Measurements from ENCODE around the gene CFHR2. TPM values are rescaled to one million over a fixed set of nuclear protein-coding genes. Genes with fewer than 3 reads are reported as not detected.
"Not testable (repeated sequence)": the region's sequence is repeated elsewhere in the genome, so short reads cannot be mapped to it uniquely, and the experiment has no call there.

CFHR2 gene
- total RNA-seq, 1 donor from 2014 or later, result not detected

DNA sequence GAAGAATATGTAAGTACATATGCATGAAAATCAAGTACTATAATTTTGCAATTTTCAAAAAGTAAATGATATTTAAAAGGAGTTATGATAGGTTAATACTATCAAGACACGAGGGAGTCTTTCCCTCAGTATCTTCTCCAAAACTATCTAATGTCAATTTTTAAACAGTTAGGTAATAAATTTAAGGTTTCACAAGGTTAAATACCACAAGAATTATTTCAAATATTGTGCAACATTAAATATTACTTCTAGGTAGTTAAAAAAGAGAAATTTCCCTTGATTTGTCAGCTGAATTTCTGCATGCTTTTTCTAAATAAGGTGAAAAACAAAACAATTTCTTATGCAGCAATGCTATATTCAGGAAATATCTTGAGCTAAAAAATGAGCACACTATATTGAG, 37.3 kb downstream of the CFHR2 start:
- no peaks in the 10 kb centered on the region for H3K79me2 ChIP-seq (ENCODE audit: insufficient read depth, low read length)
- DNase-seq (ENCODE audit: low read depth), result no peak
- no peaks in the 10 kb centered on the region for H3K36me3 Mint-ChIP-seq (ENCODE audit: low read depth, unreplicated experiment)
- no peaks in the 10 kb centered on the region for H3K4me1 ChIP-seq (ENCODE audit: insufficient read depth, low read length)
- no peak for TF ChIP-seq EZH2 (IDR thresholded peaks at IDR 0.05; ENCODE audit: insufficient read depth, low read length)
- TF ChIP-seq, protein P1, sequence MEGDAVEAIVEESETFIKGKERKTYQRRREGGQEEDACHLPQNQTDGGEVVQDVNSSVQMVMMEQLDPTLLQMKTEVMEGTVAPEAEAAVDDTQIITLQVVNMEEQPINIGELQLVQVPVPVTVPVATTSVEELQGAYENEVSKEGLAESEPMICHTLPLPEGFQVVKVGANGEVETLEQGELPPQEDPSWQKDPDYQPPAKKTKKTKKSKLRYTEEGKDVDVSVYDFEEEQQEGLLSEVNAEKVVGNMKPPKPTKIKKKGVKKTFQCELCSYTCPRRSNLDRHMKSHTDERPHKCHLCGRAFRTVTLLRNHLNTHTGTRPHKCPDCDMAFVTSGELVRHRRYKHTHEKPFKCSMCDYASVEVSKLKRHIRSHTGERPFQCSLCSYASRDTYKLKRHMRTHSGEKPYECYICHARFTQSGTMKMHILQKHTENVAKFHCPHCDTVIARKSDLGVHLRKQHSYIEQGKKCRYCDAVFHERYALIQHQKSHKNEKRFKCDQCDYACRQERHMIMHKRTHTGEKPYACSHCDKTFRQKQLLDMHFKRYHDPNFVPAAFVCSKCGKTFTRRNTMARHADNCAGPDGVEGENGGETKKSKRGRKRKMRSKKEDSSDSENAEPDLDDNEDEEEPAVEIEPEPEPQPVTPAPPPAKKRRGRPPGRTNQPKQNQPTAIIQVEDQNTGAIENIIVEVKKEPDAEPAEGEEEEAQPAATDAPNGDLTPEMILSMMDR (IDR thresholded peaks at IDR 0.05; ENCODE audit: insufficient read depth, low read depth, low read length), result no peak
- H3K4me3 Mint-ChIP-seq (ENCODE audit: unreplicated experiment), result no peak overlapping the region
- H4K20me1 ChIP-seq (ENCODE audit: insufficient read depth, low read length), result no peaks in the 10 kb centered on the region
- no peak overlapping the region for H3K4me3 ChIP-seq (ENCODE audit: insufficient read depth, low read depth, low read length)
- no peak overlapping the region for H3K27ac ChIP-seq (ENCODE audit: low read depth, low read length)
- H3K9ac ChIP-seq (ENCODE audit: low read length), result no peak overlapping the region
- no peak overlapping the region for H3K27ac Mint-ChIP-seq (ENCODE audit: unreplicated experiment)
- H3K27me3 ChIP-seq (ENCODE audit: insufficient read depth, low read length), result no peaks in the 10 kb centered on the region
- H2AFZ ChIP-seq (ENCODE audit: low read depth, low read length), result no peak overlapping the region
- no peaks in the 10 kb centered on the region for H3K4me1 Mint-ChIP-seq (ENCODE audit: low read depth, unreplicated experiment)
- no peaks in the 10 kb centered on the region for H3K36me3 ChIP-seq (ENCODE audit: insufficient read depth, low read length)
- H3K27me3 Mint-ChIP-seq (ENCODE audit: low read depth, unreplicated experiment), result no peaks in the 10 kb centered on the region
- no peak overlapping the region for H3K4me2 ChIP-seq (ENCODE audit: low read length)
- no peaks in the 10 kb centered on the region for H3K9me3 Mint-ChIP-seq (ENCODE audit: unreplicated experiment)
- no peak for FAIRE-seq
- H3K9me3 ChIP-seq (ENCODE audit: insufficient read depth, low read depth, low read length), result no peaks in the 10 kb centered on the region

DNA sequence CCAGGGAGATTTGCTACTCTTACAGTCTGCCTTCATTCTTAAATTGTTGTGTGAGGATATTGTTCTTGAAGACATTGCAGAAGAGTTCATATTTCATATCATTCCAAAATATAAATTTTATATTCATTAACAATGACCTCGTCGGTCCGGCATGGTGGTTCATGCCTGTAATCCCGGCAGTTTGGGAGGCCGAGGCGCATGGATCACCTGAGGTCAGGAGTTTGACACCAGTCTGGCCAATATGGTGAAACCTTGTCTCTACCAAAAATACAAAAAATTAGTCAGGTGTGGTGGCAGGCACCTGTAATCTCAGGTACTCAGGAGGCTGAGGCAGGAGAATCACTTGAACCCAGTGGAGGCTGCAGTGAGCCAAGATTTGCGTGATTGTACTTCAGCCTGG, 38.7 kb downstream of the CFHR2 start:
- not testable (repeated sequence) for H3K79me2 ChIP-seq (ENCODE audit: insufficient read depth, low read length); H3K4me1 ChIP-seq (ENCODE audit: insufficient read depth, low read length); H3K27ac ChIP-seq (ENCODE audit: low read depth, low read length); H3K9me3 Mint-ChIP-seq (ENCODE audit: unreplicated experiment); H3K4me3 ChIP-seq (ENCODE audit: insufficient read depth, low read depth, low read length); H2AFZ ChIP-seq (ENCODE audit: low read depth, low read length); H3K27me3 ChIP-seq (ENCODE audit: insufficient read depth, low read length); H3K36me3 ChIP-seq (ENCODE audit: insufficient read depth, low read length); H3K4me1 Mint-ChIP-seq (ENCODE audit: low read depth, unreplicated experiment); H3K4me2 ChIP-seq (ENCODE audit: low read length); H3K9ac ChIP-seq (ENCODE audit: low read length); H4K20me1 ChIP-seq (ENCODE audit: insufficient read depth, low read length); DNase-seq (ENCODE audit: low read depth); H3K9me3 ChIP-seq (ENCODE audit: insufficient read depth, low read depth, low read length); H3K27ac Mint-ChIP-seq (ENCODE audit: unreplicated experiment); H3K27me3 Mint-ChIP-seq (ENCODE audit: low read depth, unreplicated experiment); FAIRE-seq; H3K4me3 Mint-ChIP-seq (ENCODE audit: unreplicated experiment); H3K36me3 Mint-ChIP-seq (ENCODE audit: low read depth, unreplicated experiment)

DNA sequence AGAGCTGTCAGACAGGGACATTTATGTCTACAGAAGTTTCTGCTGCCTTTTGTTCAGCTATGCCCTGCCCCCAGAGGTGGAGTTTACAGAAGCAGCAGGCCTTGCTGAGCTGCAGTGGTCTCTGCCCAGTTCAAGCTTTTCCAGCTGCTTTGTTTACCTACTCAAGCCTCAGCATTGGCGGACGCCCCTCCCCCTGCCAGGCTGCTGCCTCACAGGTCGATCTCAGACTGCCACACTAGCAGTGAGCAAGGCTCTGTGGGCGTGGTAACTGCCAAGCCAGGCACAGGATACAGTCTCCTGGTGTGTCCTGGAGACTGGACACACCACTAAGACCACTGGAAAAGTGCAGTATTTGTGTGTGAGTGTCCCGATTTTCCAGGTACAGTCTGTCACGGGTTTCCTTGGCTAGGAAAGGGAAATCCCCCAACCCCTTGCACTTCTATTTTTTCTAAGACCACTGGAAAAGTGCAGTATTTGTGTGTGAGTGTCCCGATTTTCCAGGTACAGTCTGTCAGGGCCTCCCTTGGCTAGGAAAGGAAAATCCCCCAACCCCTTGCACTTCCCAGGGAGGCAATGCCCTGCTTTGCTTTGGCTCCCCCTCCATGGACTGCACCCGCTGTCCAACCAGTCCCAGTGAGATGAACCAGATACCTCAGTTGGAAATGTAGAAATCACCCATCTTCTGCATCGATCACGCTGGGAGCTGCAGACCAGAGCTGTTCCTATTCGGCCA, 48.5 kb downstream of the CFHR2 start:
- H3K4me1 ChIP-seq (ENCODE audit: insufficient read depth, low read length); H3K4me1 Mint-ChIP-seq (ENCODE audit: low read depth, unreplicated experiment); H3K4me3 Mint-ChIP-seq (ENCODE audit: unreplicated experiment); H3K9ac ChIP-seq (ENCODE audit: low read length); H3K9me3 Mint-ChIP-seq (ENCODE audit: unreplicated experiment); H3K36me3 ChIP-seq (ENCODE audit: insufficient read depth, low read length); H3K9me3 ChIP-seq (ENCODE audit: insufficient read depth, low read depth, low read length); H3K36me3 Mint-ChIP-seq (ENCODE audit: low read depth, unreplicated experiment); H3K27me3 ChIP-seq (ENCODE audit: insufficient read depth, low read length); H3K4me2 ChIP-seq (ENCODE audit: low read length); H3K27me3 Mint-ChIP-seq (ENCODE audit: low read depth, unreplicated experiment); FAIRE-seq; H4K20me1 ChIP-seq (ENCODE audit: insufficient read depth, low read length); H3K27ac ChIP-seq (ENCODE audit: low read depth, low read length); H3K79me2 ChIP-seq (ENCODE audit: insufficient read depth, low read length); H3K27ac Mint-ChIP-seq (ENCODE audit: unreplicated experiment); H3K4me3 ChIP-seq (ENCODE audit: insufficient read depth, low read depth, low read length): not testable (repeated sequence)
- H2AFZ ChIP-seq (ENCODE audit: low read depth, low read length), result peak overlapping the region; percentile 18
- DNase-seq (ENCODE audit: low read depth), result peak; percentile 3
